Embryonic facial prominence (tissue), 1 donor: ENCODE measurements around the gene MXRA8.

ENCODE experiments used
- DNase-seq: peaks from one replicate; pipeline ENCODE4 v3.0.0-alpha.2; 2016; ENCODE audit errors: extremely low spot score

MXRA8 gene

DNA sequence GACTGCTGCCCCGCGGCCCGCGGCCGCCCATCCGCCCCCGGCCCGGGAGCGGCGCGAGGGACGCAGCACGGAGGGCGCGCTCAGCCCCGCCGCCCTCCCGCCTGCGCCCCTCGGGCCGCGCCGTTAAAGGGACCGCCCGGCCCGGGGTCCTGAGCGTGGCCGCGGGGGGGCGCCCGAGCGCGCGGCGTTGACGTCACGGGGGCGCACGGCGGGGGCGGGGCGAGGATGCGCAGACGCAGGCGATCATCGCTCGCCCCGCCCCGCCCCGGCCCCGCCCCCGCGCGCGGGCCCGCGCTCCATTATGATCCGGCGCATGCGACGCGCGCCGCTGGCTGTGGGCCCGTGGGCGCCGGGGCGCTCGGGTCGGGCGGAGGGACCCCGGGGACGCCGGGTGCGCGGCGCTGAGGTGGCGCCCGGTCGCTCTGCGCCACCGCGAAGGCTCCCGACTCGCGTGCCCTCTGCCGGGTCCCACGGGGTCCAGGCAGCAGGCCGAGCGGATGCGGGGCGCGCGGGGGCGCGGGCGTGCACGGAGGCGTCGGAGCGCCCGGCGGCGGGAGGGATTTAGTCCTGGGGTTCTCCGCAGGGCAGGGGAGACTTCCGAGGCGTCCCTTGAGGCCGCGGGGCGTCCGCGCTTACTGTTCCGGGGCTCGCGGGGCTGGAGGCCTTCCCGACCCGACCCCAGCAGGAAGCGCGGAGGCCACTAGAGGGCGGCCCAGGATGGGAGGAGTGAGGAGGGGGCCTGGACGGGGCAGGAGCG is 8.9 kb downstream of the MXRA8 start, which contains the start of gene DVL1:
TSS of gene DVL1 (minus strand) at position 163 of the 757 bp plus-strand sequence. CDS start 353 bp downstream, outside the sequence.
- DNase-seq: no peak

GRCh38 chr1:1348420-1349255 is 9.7 kb downstream of the MXRA8 start:
- no peak for DNase-seq

DNA sequence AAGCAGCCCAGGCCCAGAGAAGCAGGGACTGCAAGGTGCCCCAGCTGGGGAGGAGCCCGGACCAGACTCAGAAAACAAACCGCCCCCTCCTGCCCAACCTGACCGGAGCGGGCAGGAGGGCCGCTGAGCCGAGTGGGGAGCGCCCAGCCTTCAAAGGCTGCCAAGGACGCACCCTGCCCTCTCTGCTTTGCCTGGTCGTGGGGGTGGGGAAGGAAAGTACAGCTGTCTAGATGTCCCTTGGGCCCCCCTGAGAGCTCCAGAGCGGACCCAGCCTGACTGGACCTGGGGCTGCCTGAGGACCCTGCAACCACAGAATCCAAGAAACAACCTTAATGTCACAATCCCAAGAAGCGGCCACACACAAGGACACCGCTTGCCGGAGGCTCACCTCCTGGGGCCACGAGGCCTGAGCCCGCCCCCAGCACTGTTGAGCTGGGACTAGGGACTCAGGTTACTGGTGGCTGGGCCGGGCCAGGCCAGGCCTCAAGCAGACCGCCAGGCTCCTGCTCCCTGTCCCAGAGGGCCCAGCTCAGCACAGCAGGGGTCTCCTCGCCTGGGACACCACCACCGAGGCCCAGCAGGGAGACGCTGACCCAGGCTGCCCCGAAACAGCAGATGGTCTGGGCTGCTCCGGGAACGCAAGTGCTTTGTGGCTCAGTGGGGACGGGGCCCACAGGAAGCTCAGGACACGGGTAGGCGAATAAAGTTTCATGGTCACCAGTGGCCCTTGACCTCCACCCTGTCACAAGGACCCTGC is 10.5 kb downstream of the MXRA8 start:
- no peak for DNase-seq

- no peak for DNase-seq
These were observed 11.2 kb downstream of the MXRA8 start for GRCh38 chr1:1347026-1347595.

- no peak for DNase-seq
These were observed 11.9 kb downstream of the MXRA8 start for GRCh38 chr1:1346501-1346890.

DNA sequence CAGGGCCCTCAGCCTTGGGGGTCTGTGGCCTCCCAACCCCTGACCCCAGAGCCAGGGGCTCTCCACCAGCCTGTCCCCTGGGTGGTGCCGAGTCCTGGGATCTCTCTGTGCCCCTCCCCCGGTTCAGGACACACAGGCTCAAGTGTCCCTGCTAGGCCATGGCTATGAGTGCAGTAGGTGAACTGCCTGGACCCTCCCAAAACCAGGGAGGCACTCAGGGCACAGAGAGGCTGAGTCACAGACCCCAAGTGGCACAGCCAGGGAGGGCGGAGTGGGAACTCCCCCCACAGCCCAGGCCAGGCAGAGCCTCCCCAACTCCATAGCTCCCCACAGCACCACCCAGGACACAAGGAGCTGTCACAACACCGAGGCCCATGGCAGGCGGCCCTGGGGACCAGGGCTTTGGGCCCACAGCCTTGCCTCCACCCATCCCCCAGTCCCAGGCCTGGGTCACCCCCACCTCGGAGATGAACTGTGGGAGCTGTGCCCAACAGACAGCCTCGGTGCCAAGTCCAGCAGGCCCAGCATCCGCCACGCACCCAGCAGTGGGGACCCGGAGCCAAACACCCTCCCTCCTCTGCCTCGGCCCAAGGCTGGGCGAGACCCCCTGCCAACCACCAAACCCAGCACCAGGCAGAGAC is 12.4 kb downstream of the MXRA8 start:
- DNase-seq: no peak

- no peak for DNase-seq
These were observed 13.0 kb downstream of the MXRA8 start for GRCh38 chr1:1345384-1345783.

DNA sequence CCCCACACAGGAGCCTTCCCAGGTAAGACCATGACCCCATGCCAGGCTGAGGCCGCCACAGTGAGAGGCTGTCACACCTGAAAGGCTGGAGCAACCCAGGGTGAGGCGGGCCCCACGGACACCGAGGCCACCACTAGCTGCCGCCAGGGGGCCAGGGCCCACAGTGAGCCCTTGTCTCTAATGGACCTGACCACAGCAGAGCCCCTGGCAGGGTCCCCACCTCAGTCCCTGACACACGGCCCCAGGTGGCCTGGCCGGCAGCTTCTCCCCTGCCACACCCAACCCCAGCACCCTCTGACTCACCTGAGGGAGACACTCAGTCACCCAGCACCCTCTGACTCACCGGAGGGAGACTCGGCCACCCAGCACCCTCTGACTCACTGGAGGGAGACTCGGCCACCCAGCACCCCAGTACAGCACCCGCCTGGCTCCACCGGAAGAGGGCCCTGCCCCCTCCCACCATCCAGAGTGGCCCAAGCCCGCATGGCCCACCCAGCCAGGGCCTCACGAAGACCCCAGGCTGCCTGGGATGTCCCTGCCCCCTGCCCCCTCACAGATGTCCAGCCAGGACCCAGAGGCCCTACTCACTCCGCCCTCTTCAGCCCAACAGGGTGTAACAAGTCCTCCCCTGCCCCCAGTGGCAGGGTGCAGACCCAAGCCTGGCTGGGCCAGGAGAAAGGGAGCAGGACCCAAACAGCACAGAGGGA is 13.5 kb downstream of the MXRA8 start:
- no peak for DNase-seq

DNA sequence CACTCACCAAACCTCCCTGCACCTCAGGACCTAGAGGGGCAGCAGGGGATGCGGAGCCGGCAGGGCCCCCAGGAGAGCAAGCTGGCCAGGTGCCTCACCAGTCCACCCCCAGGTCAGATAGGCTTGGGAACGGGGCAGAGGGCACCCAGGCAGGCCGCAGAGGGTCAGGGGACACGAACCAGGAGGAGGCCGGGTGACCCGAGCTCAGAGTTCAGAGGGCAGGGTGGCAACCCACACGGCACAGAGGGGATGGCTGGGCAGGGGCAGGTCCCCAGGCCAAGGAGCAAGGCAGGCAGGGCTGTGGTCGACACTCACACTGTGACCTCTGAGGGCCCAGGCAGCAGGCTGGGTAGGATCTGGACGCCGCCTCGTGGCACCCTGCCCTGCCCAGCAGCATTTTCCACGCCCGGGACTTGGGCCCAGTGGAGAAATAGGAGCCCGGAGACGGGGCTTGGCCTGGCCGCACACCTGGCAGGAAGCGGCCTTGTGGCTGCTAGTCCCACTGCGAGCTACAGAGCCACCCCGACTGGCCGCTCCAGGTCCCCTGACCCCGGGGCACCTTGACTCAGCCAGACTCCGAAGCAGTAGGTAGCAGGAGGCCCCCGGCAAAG is 14.4 kb downstream of the MXRA8 start:
- no peak for DNase-seq

- DNase-seq: no peak
These were observed 15.7 kb downstream of the MXRA8 start for GRCh38 chr1:1342584-1343115.

DNA sequence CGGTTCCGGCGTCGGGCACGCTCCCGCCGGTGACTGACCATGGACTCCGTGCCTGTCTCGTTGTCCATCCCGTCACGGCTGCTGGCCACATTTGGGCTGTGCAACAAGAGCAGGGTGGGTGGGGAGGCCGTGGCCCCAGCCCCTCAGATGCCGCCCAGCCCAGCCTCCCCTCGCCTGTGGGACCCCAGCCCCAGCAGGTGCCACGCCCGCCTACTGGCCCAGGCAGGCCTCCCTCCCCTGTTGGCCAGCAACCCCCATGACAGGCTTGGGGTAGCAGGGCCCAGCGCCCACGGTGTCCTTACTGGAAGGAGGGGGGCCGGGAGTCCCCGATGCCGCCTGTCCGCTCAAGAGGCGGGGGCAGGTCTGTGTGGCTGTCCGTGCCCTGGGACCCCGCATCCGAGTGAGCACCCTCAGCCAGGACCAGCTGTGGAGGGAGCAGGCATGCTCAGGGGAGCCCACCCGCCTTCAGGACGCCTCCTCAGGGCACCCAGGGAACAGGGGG is 16.2 kb downstream of the MXRA8 start:
- DNase-seq: no peak

DNA sequence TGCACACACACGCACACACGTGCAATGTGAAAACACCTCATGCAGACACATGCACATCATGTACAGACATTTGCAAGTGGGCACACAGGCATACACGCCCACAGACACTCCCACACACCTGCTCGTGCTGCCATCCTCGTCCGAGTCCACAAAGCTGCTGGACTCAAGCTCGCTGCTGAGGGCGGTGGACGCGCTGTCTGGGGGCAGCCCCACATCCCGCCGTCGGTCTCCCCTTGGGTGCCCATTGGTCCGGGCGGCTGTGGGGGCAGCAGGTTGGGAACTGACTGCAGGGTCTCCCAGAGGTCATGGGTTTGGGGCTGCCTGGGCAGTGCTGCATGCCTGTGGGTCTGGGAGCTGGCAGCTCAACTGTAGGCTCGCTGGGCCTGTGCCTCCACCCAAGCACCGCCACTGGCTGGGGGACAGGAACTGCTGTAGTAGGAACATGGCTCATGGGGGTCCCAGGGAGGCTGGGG is 16.8 kb downstream of the MXRA8 start:
- no peak for DNase-seq

GRCh38 chr1:1340791-1341548 is 17.4 kb downstream of the MXRA8 start:
- DNase-seq: no peak

DNA sequence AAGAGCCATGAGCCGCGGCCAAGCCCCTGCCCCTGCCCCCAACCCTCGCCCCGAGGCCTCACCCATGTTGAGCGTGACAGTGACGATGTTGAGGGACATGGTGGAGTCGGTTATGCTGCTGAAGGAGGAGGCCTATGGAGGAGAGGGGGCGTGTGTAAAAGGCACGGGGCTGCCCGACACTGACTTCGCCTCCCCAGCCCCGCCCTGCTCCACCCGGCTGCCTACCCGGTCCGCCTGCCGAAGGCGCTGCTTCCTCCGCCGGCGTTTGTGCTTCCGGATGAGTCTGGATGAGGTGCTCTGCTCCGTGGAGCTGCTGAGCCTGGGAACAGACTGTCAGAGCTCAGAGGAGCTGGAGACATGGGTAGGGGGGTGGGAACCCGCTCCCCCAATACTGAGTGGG is 18.2 kb downstream of the MXRA8 start:
- DNase-seq: no peak

- no peak for DNase-seq
These were observed 20.1 kb downstream of the MXRA8 start for GRCh38 chr1:1338278-1338677.

- DNase-seq: no peak
These were observed 20.6 kb downstream of the MXRA8 start for GRCh38 chr1:1337793-1338147.

GRCh38 chr1:1336931-1337792 is 21.2 kb downstream of the MXRA8 start:
- no peak for DNase-seq

DNA sequence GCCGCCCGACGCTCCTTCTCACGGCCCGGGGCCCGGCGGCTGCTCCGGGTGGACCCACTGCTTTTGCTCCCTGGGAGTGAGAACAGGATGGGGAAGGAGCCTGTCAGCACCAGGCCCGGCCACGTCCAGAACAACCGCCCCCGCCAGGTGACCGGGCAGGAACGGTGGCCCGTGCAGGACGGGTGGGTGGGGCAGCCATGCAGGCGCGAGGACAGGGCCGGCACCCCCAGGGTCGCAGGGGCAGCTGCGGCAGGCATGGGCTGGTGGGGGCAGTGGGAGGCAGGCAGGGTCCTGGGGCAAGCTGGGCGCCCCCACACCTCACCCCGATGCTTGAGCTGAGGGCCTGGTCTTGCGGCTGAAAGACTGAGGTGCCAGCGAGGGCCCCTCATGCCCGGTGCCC is 21.9 kb downstream of the MXRA8 start:
- no peak for DNase-seq
